Measurements from ENCODE around the gene WFDC9.

- TF ChIP-seq, protein P1, sequence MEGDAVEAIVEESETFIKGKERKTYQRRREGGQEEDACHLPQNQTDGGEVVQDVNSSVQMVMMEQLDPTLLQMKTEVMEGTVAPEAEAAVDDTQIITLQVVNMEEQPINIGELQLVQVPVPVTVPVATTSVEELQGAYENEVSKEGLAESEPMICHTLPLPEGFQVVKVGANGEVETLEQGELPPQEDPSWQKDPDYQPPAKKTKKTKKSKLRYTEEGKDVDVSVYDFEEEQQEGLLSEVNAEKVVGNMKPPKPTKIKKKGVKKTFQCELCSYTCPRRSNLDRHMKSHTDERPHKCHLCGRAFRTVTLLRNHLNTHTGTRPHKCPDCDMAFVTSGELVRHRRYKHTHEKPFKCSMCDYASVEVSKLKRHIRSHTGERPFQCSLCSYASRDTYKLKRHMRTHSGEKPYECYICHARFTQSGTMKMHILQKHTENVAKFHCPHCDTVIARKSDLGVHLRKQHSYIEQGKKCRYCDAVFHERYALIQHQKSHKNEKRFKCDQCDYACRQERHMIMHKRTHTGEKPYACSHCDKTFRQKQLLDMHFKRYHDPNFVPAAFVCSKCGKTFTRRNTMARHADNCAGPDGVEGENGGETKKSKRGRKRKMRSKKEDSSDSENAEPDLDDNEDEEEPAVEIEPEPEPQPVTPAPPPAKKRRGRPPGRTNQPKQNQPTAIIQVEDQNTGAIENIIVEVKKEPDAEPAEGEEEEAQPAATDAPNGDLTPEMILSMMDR (conservative IDR thresholded peaks at IDR 0.05) = no peak
- no peak for TF ChIP-seq EZH2 (IDR thresholded peaks at IDR 0.05; ENCODE audit: low read depth)
Measured at GRCh38 chr20:45672765-45673164, 41.7 kb upstream of the WFDC9 start.
